ENCODE data around the gene CMKLR1.

The CMKLR1 gene

GRCh38 chr12:108338915-108339657, at the start of gene CMKLR1:
Gene CMKLR1 (minus strand): TSS chr12:108339311. CDS start chr12:108293591, 45,720 bp downstream.
- no peak for DNase-seq
- in situ Hi-C loops (cut with HindIII; ENCODE audit: low pct_ligation_motif_present, low pct_unique_long_range_greater_than_20kb, low sequenced_read_pairs), result no loop called here

- no peak for DNase-seq
- in situ Hi-C loops (cut with HindIII; ENCODE audit: low pct_ligation_motif_present, low pct_unique_long_range_greater_than_20kb, low sequenced_read_pairs), result no loop called here
These were observed 48.7 kb upstream of the CMKLR1 start for GRCh38 chr12:108387771-108388170.

- DNase-seq, result no peak
- in situ Hi-C loops (cut with HindIII; ENCODE audit: low pct_ligation_motif_present, low pct_unique_long_range_greater_than_20kb, low sequenced_read_pairs), result no loop called here
These were observed 47.7 kb upstream of the CMKLR1 start for GRCh38 chr12:108386709-108387360.

- no peak for DNase-seq
- in situ Hi-C loops (cut with HindIII; ENCODE audit: low pct_ligation_motif_present, low pct_unique_long_range_greater_than_20kb, low sequenced_read_pairs), result no loop called here
These were observed 43.3 kb upstream of the CMKLR1 start for GRCh38 chr12:108382437-108382801.

- in situ Hi-C loops (cut with HindIII; ENCODE audit: low pct_ligation_motif_present, low pct_unique_long_range_greater_than_20kb, low sequenced_read_pairs), result no loop called here
- peak; percentile 50 for DNase-seq
These were observed 42.8 kb upstream of the CMKLR1 start for GRCh38 chr12:108381787-108382436.

- in situ Hi-C loops (cut with HindIII; ENCODE audit: low pct_ligation_motif_present, low pct_unique_long_range_greater_than_20kb, low sequenced_read_pairs), result no loop called here
- no peak for DNase-seq
These were observed 41.3 kb upstream of the CMKLR1 start for GRCh38 chr12:108380382-108380781.

- in situ Hi-C loops (cut with HindIII; ENCODE audit: low pct_ligation_motif_present, low pct_unique_long_range_greater_than_20kb, low sequenced_read_pairs), result no loop called here
These were observed 40.7 kb upstream of the CMKLR1 start for GRCh38 chr12:108379823-108380222.

GRCh38 chr12:108378926-108379325, 39.8 kb upstream of the CMKLR1 start:
- DNase-seq, result no peak
- in situ Hi-C loops (cut with HindIII; ENCODE audit: low pct_ligation_motif_present, low pct_unique_long_range_greater_than_20kb, low sequenced_read_pairs), result no loop called here

More at GRCh38 chr12:108379823-108380222, 40.7 kb upstream of the CMKLR1 start:
- DNase-seq, result no peak

GRCh38 chr12:108377260-108377659, 38.1 kb upstream of the CMKLR1 start:
- in situ Hi-C loops (cut with HindIII; ENCODE audit: low pct_ligation_motif_present, low pct_unique_long_range_greater_than_20kb, low sequenced_read_pairs), result no loop called here
- no peak for DNase-seq

GRCh38 chr12:108375986-108376663, 37.0 kb upstream of the CMKLR1 start:
- in situ Hi-C loops (cut with HindIII; ENCODE audit: low pct_ligation_motif_present, low pct_unique_long_range_greater_than_20kb, low sequenced_read_pairs), result no loop called here
- DNase-seq, result no peak

- in situ Hi-C loops (cut with HindIII; ENCODE audit: low pct_ligation_motif_present, low pct_unique_long_range_greater_than_20kb, low sequenced_read_pairs), result no loop called here
- DNase-seq, result no peak
These were observed 35.6 kb upstream of the CMKLR1 start for GRCh38 chr12:108374596-108375320.

- in situ Hi-C loops (cut with HindIII; ENCODE audit: low pct_ligation_motif_present, low pct_unique_long_range_greater_than_20kb, low sequenced_read_pairs), result no loop called here
- DNase-seq, result no peak
These were observed 34.0 kb upstream of the CMKLR1 start for GRCh38 chr12:108373111-108373510.

GRCh38 chr12:108371801-108372344, 32.8 kb upstream of the CMKLR1 start:
- in situ Hi-C loops (cut with HindIII; ENCODE audit: low pct_ligation_motif_present, low pct_unique_long_range_greater_than_20kb, low sequenced_read_pairs), result no loop called here
- DNase-seq, result no peak

- in situ Hi-C loops (cut with HindIII; ENCODE audit: low pct_ligation_motif_present, low pct_unique_long_range_greater_than_20kb, low sequenced_read_pairs), result no loop called here
- no peak for DNase-seq
These were observed 31.3 kb upstream of the CMKLR1 start for GRCh38 chr12:108370415-108370814.

- in situ Hi-C loops (cut with HindIII; ENCODE audit: low pct_ligation_motif_present, low pct_unique_long_range_greater_than_20kb, low sequenced_read_pairs), result no loop called here
- no peak for DNase-seq
These were observed 30.8 kb upstream of the CMKLR1 start for GRCh38 chr12:108369736-108370396.

GRCh38 chr12:108368089-108368488, 29.0 kb upstream of the CMKLR1 start:
- DNase-seq, result no peak
- in situ Hi-C loops (cut with HindIII; ENCODE audit: low pct_ligation_motif_present, low pct_unique_long_range_greater_than_20kb, low sequenced_read_pairs), result no loop called here

GRCh38 chr12:108367436-108367835, 28.3 kb upstream of the CMKLR1 start:
- in situ Hi-C loops (cut with HindIII; ENCODE audit: low pct_ligation_motif_present, low pct_unique_long_range_greater_than_20kb, low sequenced_read_pairs), result no loop called here
- DNase-seq, result no peak

GRCh38 chr12:108365324-108365723, 26.2 kb upstream of the CMKLR1 start:
- in situ Hi-C loops (cut with HindIII; ENCODE audit: low pct_ligation_motif_present, low pct_unique_long_range_greater_than_20kb, low sequenced_read_pairs), result no loop called here
- no peak for DNase-seq
